ENCODE results near the gene GRIP2. TPM values are rescaled to one million over a fixed set of nuclear protein-coding genes. Genes with fewer than 3 reads are reported as not detected.

GRIP2 gene
- total RNA-seq, 1 experiment from 2014 or later = 0.77 TPM

DNA sequence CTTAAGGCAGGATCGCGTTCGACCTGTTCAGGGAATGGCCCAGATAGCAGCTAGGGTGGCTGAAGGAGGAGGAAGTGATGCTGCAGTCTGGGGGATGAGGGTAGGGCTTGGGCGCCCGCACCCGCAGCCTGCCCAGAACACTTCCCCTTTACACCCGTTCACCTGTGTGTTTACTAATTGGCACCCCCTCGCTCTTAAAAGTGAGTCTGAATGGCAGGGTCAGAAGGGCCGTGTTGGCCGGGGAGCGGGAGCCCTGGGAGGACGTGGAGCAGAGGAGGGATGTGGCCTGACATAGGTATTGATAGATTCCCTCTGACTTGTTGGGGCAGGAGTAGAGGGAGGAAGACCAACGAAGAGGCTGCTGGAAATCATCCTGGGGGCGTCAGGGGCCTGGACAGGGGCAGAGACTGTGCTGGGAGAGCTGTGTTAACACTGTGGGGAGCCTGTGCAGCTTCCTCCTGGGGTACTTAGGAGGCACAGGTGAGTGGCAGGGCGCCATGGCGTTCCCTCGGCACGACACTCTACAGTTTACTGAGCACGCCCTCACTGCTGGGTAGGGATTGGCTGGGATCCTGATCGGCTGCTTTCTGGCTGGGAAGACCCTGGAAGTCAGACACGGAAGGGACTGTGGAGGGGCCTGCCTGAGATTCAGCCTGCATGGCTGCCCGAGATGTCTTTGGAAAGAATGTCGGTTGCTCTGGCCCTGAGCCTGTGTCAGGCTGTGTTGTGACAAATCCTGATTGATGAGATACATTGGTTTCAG, 86.1 kb downstream of the GRIP2 start:
- no peak for DNase-seq (ENCODE audit: low spot score)

- DNase-seq (ENCODE audit: low spot score) = peak; percentile 92
These were observed 87.1 kb downstream of the GRIP2 start for GRCh38 chr3:14452740-14453710.

- DNase-seq (ENCODE audit: low spot score) = peak; percentile 83
These were observed 88.0 kb downstream of the GRIP2 start for GRCh38 chr3:14451844-14452739.

GRCh38 chr3:14450922-14451606, 89.1 kb downstream of the GRIP2 start:
- DNase-seq (ENCODE audit: low spot score) = no peak

DNA sequence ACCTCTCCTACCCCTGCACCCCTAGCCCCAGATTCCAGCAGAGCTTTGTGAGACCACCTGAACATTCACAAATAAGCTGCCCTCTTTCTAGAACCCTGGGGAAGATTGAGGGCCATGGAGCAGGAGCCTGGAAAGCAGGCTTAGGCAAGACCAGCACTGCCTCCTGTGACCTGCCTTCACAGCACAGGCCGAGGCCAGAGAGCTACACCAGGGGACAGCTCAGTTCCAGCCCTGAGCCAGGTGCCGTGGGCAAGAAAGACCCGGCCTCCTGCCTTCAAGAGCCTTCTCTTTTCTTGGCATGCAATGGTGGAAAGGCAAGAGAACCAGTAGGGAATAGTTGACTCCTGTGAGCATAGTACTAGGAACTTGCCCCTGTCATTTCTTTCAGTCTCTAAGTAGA, 89.6 kb downstream of the GRIP2 start:
- no peak for DNase-seq (ENCODE audit: low spot score)

GRCh38 chr3:14448756-14449727, 91.1 kb downstream of the GRIP2 start:
- DNase-seq (ENCODE audit: low spot score) = no peak

- no peak for DNase-seq (ENCODE audit: low spot score)
These were observed 92.1 kb downstream of the GRIP2 start for GRCh38 chr3:14448063-14448462.

- no peak for DNase-seq (ENCODE audit: low spot score)
These were observed 93.1 kb downstream of the GRIP2 start for GRCh38 chr3:14446988-14447570.

DNA sequence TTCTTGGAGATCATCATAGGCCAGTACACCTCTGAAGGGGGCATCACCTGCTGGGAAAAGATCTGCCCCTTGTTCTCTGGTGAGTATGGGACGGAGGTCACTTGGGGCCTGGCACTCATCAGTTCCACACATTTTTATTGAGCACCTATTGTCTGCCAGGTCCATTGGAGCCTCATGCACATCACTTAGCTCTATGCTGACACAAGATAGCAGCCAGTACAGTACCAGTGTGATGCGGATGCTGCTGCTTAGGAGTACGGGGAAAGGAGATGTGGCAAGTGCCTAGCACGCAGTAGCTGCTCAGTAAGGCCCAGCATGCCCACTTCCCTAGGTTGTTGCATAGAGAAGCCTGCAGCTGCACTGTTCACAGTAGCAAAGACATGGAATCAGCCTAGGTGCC, 94.4 kb downstream of the GRIP2 start:
- DNase-seq (ENCODE audit: low spot score) = no peak

- no peak for DNase-seq (ENCODE audit: low spot score)
These were observed 95.8 kb downstream of the GRIP2 start for GRCh38 chr3:14444380-14444779.

- no peak for DNase-seq (ENCODE audit: low spot score)
These were observed 98.2 kb downstream of the GRIP2 start for GRCh38 chr3:14441920-14442300.

GRCh38 chr3:14441240-14441919, 98.8 kb downstream of the GRIP2 start:
- DNase-seq (ENCODE audit: low spot score) = no peak

GRCh38 chr3:14440531-14441239, 99.5 kb downstream of the GRIP2 start:
- DNase-seq (ENCODE audit: low spot score) = no peak

- DNase-seq (ENCODE audit: low spot score) = no peak
These were observed 100.0 kb downstream of the GRIP2 start for GRCh38 chr3:14440168-14440518.

DNA sequence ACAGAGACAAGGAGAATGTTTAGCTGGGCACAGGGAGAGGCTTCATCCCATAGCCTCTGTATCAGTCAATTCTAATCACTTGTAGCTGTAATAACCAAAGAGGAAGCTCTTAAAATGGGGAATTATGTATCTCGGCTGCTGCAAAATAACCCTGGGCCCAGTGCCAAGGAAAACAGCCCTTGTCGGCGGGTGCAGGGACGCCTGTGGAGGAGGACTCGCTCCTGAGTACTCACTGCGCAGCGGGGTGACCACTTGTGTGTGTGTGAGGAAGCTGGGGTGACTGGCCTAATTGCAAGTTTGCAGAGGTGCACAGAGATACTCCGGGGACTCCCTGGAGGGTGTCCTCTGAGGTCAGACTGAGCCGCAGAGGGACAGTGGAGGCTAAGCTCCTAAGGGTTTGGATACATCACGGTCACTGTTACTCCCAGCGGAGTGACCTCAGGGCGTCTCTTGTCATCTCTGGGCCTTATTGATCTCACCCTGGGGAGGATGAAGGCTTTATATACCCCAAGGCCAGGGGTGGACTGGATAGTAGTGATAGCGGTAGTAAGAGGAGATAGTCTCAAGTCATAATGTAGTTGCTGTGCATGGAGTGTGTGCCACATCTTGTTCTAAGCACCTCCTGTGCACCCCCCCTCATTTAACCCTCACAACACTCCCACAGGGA, 100.5 kb downstream of the GRIP2 start:
- no peak for DNase-seq (ENCODE audit: low spot score)

Measured in H4 (cell line).